ENCODE measurements around the gene WBP1.
"Not testable (repeated sequence)": the region's sequence is repeated elsewhere in the genome, so short reads cannot be mapped to it uniquely, and the experiment has no call there.

Gene WBP1

GRCh38 chr2:74428675-74429074, 29.6 kb upstream of the WBP1 start:
- DNase-seq, result no peak

GRCh38 chr2:74429487-74430451, 28.5 kb upstream of the WBP1 start:
- no peak for DNase-seq

GRCh38 chr2:74430502-74430901, 27.7 kb upstream of the WBP1 start:
- DNase-seq, result no peak

GRCh38 chr2:74436111-74436805, 22.0 kb upstream of the WBP1 start:
- no peak for DNase-seq

GRCh38 chr2:74436848-74437695, 21.2 kb upstream of the WBP1 start:
- no peak for DNase-seq

- no peak for DNase-seq
These were observed 20.0 kb upstream of the WBP1 start for GRCh38 chr2:74438248-74438647.

- DNase-seq, result no peak
These were observed 18.9 kb upstream of the WBP1 start for GRCh38 chr2:74439373-74439772.

- no peak for DNase-seq
These were observed 18.3 kb upstream of the WBP1 start for GRCh38 chr2:74439803-74440377.

- DNase-seq, result no peak
These were observed 17.7 kb upstream of the WBP1 start for GRCh38 chr2:74440378-74441169.

GRCh38 chr2:74441170-74441689, 17.0 kb upstream of the WBP1 start:
- DNase-seq, result no peak

- DNase-seq, result no peak
These were observed 16.4 kb upstream of the WBP1 start, which contains the start of gene RTKN for GRCh38 chr2:74441690-74442482. TSS of gene RTKN (minus strand) at chr2:74441937. CDS start at chr2:74441816, 121 bp downstream.

- DNase-seq, result not testable (repeated sequence)
These were observed 15.5 kb upstream of the WBP1 start for GRCh38 chr2:74442483-74443297.

GRCh38 chr2:74444498-74445318, 13.5 kb upstream of the WBP1 start:
- DNase-seq, result no peak

GRCh38 chr2:74447230-74447999, 10.8 kb upstream of the WBP1 start:
- no peak for DNase-seq

GRCh38 chr2:74448771-74449170, 9.5 kb upstream of the WBP1 start:
- no peak for DNase-seq

- no peak for DNase-seq
These were observed 7.6 kb upstream of the WBP1 start for GRCh38 chr2:74450570-74451190.

Data from cortex of kidney (tissue), 1 donor.